Measurements from ENCODE around the gene TYSND1. TPM values are rescaled to one million over a fixed set of nuclear protein-coding genes. Genes with fewer than 3 reads are reported as not detected.

TYSND1 gene
- total and polyA plus RNA-seq, 2 of the 13 experiments (the other 11 are each of a cell fraction or from before 2014, with no cell fraction given) = 3.3 to 8.9 TPM

DNA sequence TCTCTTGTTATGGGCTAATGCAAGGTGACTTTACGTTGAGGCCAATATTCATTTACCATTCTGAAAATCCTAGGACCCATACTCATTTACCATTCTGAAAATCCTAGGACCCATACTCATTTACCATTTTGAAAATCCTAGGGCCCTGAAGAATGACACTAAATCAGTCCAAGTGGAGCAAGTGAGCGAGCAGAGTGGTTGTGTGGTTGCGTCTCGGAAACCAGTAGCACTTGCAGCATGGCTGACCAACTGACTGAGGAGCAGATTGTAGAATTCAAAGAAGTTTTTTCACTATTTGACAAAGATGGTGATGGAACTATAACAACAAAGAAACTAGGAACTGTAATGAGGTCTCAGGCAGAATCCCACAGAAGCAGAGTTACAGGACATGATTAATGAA lies 16.9 kb upstream of the TYSND1 start (continued):
- TF ChIP-seq YEATS4 (CRISPR knock-in tag; IDR thresholded peaks at IDR 0.05; ENCODE audit: borderline replicate concordance) (no peak), SP4 (CRISPR knock-in tag; IDR thresholded peaks at IDR 0.05) (no peak)

DNA sequence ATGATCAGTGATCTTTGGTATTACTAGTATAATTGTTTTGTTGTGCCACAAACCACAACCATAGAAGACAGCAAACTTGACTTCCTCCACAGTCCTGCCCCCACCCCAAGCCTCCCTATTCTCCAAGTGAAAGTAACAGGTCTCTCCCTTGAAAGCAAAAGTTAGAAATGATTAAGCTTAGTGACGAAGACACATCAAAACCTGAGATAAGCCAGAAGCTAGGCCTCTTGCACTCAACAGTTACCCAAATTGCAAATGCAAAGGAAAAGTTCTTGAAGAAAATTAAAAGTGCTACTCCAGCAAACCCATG lies 16.3 kb upstream of the TYSND1 start:
- CTCF ChIA-PET (ENCODE audit: low intra/inter-chr PET ratio, low total read pairs) = no interaction called here
- H4K20me1 ChIP-seq (ENCODE audit: insufficient read depth, low read length) = peaks cover 66% of the 10 kb centered on the region
- no peaks in the 10 kb centered on the region for H3K27me3 ChIP-seq (ENCODE audit: control insufficient read depth in 1 of 2, insufficient read depth in 2 of 2, low read length in 2 of 2)
- no peak for TF ChIP-seq KDM5A (IDR thresholded peaks at IDR 0.05; ENCODE audit: borderline replicate concordance, low read length)
- TF ChIP-seq, protein P1, sequence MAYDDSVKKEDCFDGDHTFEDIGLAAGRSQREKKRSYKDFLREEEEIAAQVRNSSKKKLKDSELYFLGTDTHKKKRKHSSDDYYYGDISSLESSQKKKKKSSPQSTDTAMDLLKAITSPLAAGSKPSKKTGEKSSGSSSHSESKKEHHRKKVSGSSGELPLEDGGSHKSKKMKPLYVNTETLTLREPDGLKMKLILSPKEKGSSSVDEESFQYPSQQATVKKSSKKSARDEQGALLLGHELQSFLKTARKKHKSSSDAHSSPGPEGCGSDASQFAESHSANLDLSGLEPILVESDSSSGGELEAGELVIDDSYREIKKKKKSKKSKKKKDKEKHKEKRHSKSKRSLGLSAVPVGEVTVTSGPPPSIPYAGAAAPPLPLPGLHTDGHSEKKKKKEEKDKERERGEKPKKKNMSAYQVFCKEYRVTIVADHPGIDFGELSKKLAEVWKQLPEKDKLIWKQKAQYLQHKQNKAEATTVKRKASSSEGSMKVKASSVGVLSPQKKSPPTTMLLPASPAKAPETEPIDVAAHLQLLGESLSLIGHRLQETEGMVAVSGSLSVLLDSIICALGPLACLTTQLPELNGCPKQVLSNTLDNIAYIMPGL (CRISPR knock-in tag; IDR thresholded peaks at IDR 0.05; ENCODE audit: borderline replicate concordance in 1 of 2, low read depth in 1 of 2) = no peak
- TF ChIP-seq EEA1 (CRISPR knock-in tag; IDR thresholded peaks at IDR 0.05; ENCODE audit: borderline replicate concordance) = no peak
- no peak for TF ChIP-seq GATA4 (IDR thresholded peaks at IDR 0.05; ENCODE audit: borderline replicate concordance, low read depth)
- TF ChIP-seq MED1 (CRISPR knock-in tag; IDR thresholded peaks at IDR 0.05) = no peak
- no peak for TF ChIP-seq ZNF546 (CRISPR knock-in tag; conservative IDR thresholded peaks at IDR 0.05)
- no peak for TF ChIP-seq ZNF564 (CRISPR knock-in tag; IDR thresholded peaks at IDR 0.05)
- TF ChIP-seq ZNF274 (CRISPR knock-in tag; IDR thresholded peaks at IDR 0.05) = no peak
- TF ChIP-seq, protein P2, sequence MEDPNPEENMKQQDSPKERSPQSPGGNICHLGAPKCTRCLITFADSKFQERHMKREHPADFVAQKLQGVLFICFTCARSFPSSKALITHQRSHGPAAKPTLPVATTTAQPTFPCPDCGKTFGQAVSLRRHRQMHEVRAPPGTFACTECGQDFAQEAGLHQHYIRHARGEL (CRISPR knock-in tag; IDR thresholded peaks at IDR 0.05) = no peak
- in situ Hi-C loops (cut with HindIII; ENCODE audit: extremely low pct_ligation_motif_present, low pct_unique_long_range_greater_than_20kb) = no loop called here
- no peaks in the 10 kb centered on the region for H3K9me3 ChIP-seq (ENCODE audit: low read length)
- BruUV-seq (replicated peaks) = no TSS peak
- peaks cover 72% of the 10 kb centered on the region for H3K4me1 ChIP-seq (ENCODE audit: insufficient read depth, low read length)
- peaks cover 88% of the 10 kb centered on the region for H3K79me2 ChIP-seq (ENCODE audit: insufficient read depth, low read length)
- WGBS (ENCODE audit: low lambda C conversion rate) = 93% methylated on average over 1 of the region's 1 CpG
- FAIRE-seq (no peak), DNase-seq (ENCODE audit: low spot score) (no peak), ATAC-seq (no peak)
- H3K9ac ChIP-seq (ENCODE audit: insufficient read depth, low read depth, low read length) = no peak overlapping the region
- no peak overlapping the region for H3K4me3 ChIP-seq (replicated peaks in 1 of 3; ENCODE audit: insufficient read depth in 1 of 3, low read depth in 2 of 3, low read length in 3 of 3)
- H3K36me3 ChIP-seq (replicated peaks in 1 of 2; ENCODE audit: control insufficient read depth in 1 of 2, insufficient read depth in 2 of 2, low read length in 2 of 2) = peaks cover 11 to 68% of the 10 kb centered on the region in 2 experiments
- no peak overlapping the region; the same call in 1 of the 2 replicates for H3K4me2 ChIP-seq (ENCODE audit: low read depth, low read length)
- H3K27ac ChIP-seq (ENCODE audit: extremely low read length, insufficient read depth, low read length) = no peak overlapping the region
- POLR2A ChIA-PET = interaction anchor here (1.3 kb wide), 1 partner anchor 12 kb away, joined by 4 read pairs; no protein-coding TSS in a partner anchor
- intact Hi-C loops (cut with micrococcal nuclease; ENCODE audit: unreplicated experiment) = no loop called here
- no peak overlapping the region for H2AFZ ChIP-seq (ENCODE audit: low read length)

Measured in HepG2 (cell line).